Stomach (tissue), 9 donors: ENCODE results near the gene STK24. TPM values are rescaled to one million over a fixed set of nuclear protein-coding genes. Genes with fewer than 3 reads are reported as not detected.
A peak's percentile ranks its signal among the peaks of the same experiment; 100 is the strongest.
"Not testable (repeated sequence)": the region's sequence is repeated elsewhere in the genome, so short reads cannot be mapped to it uniquely, and the experiment has no call there.

Source experiments
- DNase-seq, 2 donors: peaks; one replicate each; pipeline versions ENCODE4 v3.0.0 to v3.0.0-alpha.2; 2013 to 2019
- H3K27ac ChIP-seq, 5 donors: fragments of 200-600 bp in 4 of 5; sonication (generic) in 4 of 5; one replicate each; pipeline ENCODE4 v1.5.1; 2013 to 2019; ENCODE audit warnings: mild to moderate bottlenecking in 1 of 5, moderate library complexity in 1 of 5
- H3K27me3 ChIP-seq, 3 donors: fragments of 200-600 bp; sonication (generic); one replicate each; pipeline ENCODE4 v1.5.1; 2017 to 2019; ENCODE audit warnings: mixed run types in 1 of 3
- H3K36me3 ChIP-seq, 4 donors: fragments of 200-600 bp; sonication (generic); 1 replicate in 3 of 4; 2 replicates in 1 of 4; pipeline ENCODE4 v1.5.1; 2016 to 2019
- H3K4me1 ChIP-seq, 4 donors: fragments of 200-600 bp; sonication (generic); one replicate each; pipeline ENCODE4 v1.5.1; 2016 to 2019
- H3K4me3 ChIP-seq, 4 donors: fragments of 200-600 bp; sonication (generic) in 3 of 4; one replicate each; pipeline ENCODE4 v1.5.1; 2016 to 2019; ENCODE audit warnings: mild to moderate bottlenecking in 1 of 4
- H3K9me3 ChIP-seq, 4 donors: fragments of 200-600 bp; sonication (generic); one replicate each; pipeline ENCODE4 v1.5.1; 2016 to 2019
- CTCF ChIP-seq, 7 experiments: fragments of 450-650 bp in 4 of 7; fragments of 200-600 bp in 3 of 7; sonication (generic) in 3 of 7; IDR thresholded peaks; one replicate each; pipeline ENCODE4 v1.5.1; 2016 to 2019; ENCODE audit warnings: antibody characterized with exemption in 7 of 7, control low read depth in 2 of 7, mild to moderate bottlenecking in 1 of 7
- EP300 ChIP-seq: sonication (generic); formaldehyde crosslinking; IDR thresholded peaks from one replicate; pipeline ENCODE4 v1.6.1; 2017; ENCODE audit warnings: antibody characterized with exemption
- POLR2A ChIP-seq, 4 donors: fragments of 450-650 bp; IDR thresholded peaks; one replicate each; pipeline ENCODE4 v1.6.1; 2016; ENCODE audit warnings: antibody characterized with exemption in 4 of 4, control low read depth in 2 of 4, mild to moderate bottlenecking in 1 of 4, moderate library complexity in 1 of 4
- POLR2AphosphoS5 ChIP-seq, 3 donors: sonication (generic); formaldehyde crosslinking; IDR thresholded peaks; one replicate each; pipeline ENCODE4 v1.6.1; 2016; ENCODE audit warnings: antibody characterized with exemption in 3 of 3
- WGBS, 5 donors: extraction: QIAGEN DNeasy Blood & Tissue Kit in 3 of 5; methylation state at CpG; one replicate each; pipeline versions ENCODE4 v1.1.5 to v1.1.7; 2013 to 2018; 5-methylcytosine and 5-hydroxymethylcytosine counted together
- intact Hi-C: fragments of 100-400 bp; cut with DNase I; formaldehyde crosslinking; loops from one replicate; pipeline ENCODE4 v1.15.1; 2023; ENCODE audit warnings: low total_unique reads
- polyA plus RNA-seq, 3 donors: library from polyadenylated mRNA; stranded (reverse); fragments of 200-250 nt; gene quantifications; one replicate each; pipeline ENCODE4 v1.2.3, GENCODE V29; 2013
- total RNA-seq, 5 donors: library from RNA; depleted of rRNA; stranded (reverse); fragments of >200 nt; gene quantifications; one replicate each; pipeline versions ENCODE4 v1.1.0 to v1.2.3, GENCODE V29; 2014 to 2016
- donor health status: healthy with polysubstance abuse.
- donor health status: Bipolar disorder and iron deficiency.
- donor health status: healthy.

Gene STK24
- total and polyA plus RNA-seq, 8 donors: 33.0 to 139 (median 59.5) TPM

- H3K36me3 ChIP-seq, H3K27me3 ChIP-seq, H3K9me3 ChIP-seq, intact Hi-C loops, H3K4me3 ChIP-seq: not testable (repeated sequence)
- Histone ChIP-seq H3K4me1 (peaks cover 39 to 100% (median 87%) of the 10 kb centered on the region in 4 donors), H3K27ac (peak overlapping the region in 4 of 5 donors; percentile 65 to 82 (median 72))
- peak in 1 of 2 donors; percentile 70 for DNase-seq
- peak in 1 of 3 donors; percentile 21 for TF ChIP-seq POLR2AphosphoS5 (IDR thresholded peaks at IDR 0.05)
- 77 to 91% (median 85%) methylated on average over 17 of the region's 17 CpGs for WGBS, 5 donors
Observed at GRCh38 chr13:98569494-98570367, 7.2 kb downstream of the STK24 start.

GRCh38 chr13:98568918-98569317 lies 8.0 kb downstream of the STK24 start:
- H3K9me3 ChIP-seq: no peaks in the 10 kb centered on the region
- intact Hi-C loops: no loop called here
- H3K4me1 ChIP-seq: peaks cover 39 to 100% (median 87%) of the 10 kb centered on the region in 4 donors
- WGBS, 5 donors: 83 to 99% (median 92%) methylated on average over 4 of the region's 4 CpGs
- no peaks in the 10 kb centered on the region for H3K27me3 ChIP-seq
- peak overlapping the region in 2 of 5 donors; percentile 78 to 82 for H3K27ac ChIP-seq
- no peak overlapping the region for H3K4me3 ChIP-seq
- no peak for DNase-seq
- H3K36me3 ChIP-seq: no peaks in the 10 kb centered on the region
- TF ChIP-seq POLR2AphosphoS5 (IDR thresholded peaks at IDR 0.05): no peak

- TF ChIP-seq EP300 (no peak), CTCF (IDR thresholded peaks at IDR 0.05) (no peak), POLR2A (IDR thresholded peaks at IDR 0.05) (no peak), POLR2AphosphoS5 (IDR thresholded peaks at IDR 0.05) (no peak)
- H3K27ac ChIP-seq: peak overlapping the region in 1 of 5 donors; percentile 80
Observed at GRCh38 chr13:98567140-98567539, 9.8 kb downstream of the STK24 start.

GRCh38 chr13:98565726-98566565 lies 11.0 kb downstream of the STK24 start:
- peak; percentile 31 to 77 for DNase-seq
- intact Hi-C loops: no loop called here
- H3K4me1 ChIP-seq: peaks cover 35 to 100% (median 78%) of the 10 kb centered on the region in 4 donors
- 23 to 39% (median 33%) methylated on average over 18 of the region's 18 CpGs for WGBS, 5 donors
- H3K4me3 ChIP-seq: peak overlapping the region in 2 of 4 donors; percentile 13 to 17
- H3K27ac ChIP-seq: peak overlapping the region; percentile 64 to 87 (median 78)
- H3K9me3 ChIP-seq: no peaks in the 10 kb centered on the region
- H3K36me3 ChIP-seq: peaks cover 0 to 2% (median 0%) of the 10 kb centered on the region in 4 donors
- TF ChIP-seq CTCF (IDR thresholded peaks at IDR 0.05): no peak
- peak in 1 of 3 donors; percentile 51 for TF ChIP-seq POLR2AphosphoS5 (IDR thresholded peaks at IDR 0.05)
- no peaks in the 10 kb centered on the region for H3K27me3 ChIP-seq

More at GRCh38 chr13:98567140-98567539, 9.8 kb downstream of the STK24 start:
- 92 to 98% (median 96%) methylated on average over 12 to 13 of the region's 13 CpGs for WGBS, 5 donors
- Histone ChIP-seq H3K27me3 (no peaks in the 10 kb centered on the region), H3K4me3 (no peak overlapping the region), H3K36me3 (no peaks in the 10 kb centered on the region), H3K9me3 (no peaks in the 10 kb centered on the region), H3K4me1 (peaks cover 39 to 100% (median 79%) of the 10 kb centered on the region in 4 donors)
- intact Hi-C loops: no loop called here
- DNase-seq: no peak

- intact Hi-C loops: no loop called here
- Histone ChIP-seq H3K27ac (peak overlapping the region in 3 of 5 donors; percentile 47 to 87 (median 80)), H3K4me1 (peaks cover 32 to 100% (median 74%) of the 10 kb centered on the region in 4 donors), H3K9me3 (no peaks in the 10 kb centered on the region), H3K27me3 (no peaks in the 10 kb centered on the region), H3K36me3 (peaks cover 0 to 3% (median 0%) of the 10 kb centered on the region in 4 donors), H3K4me3 (no peak overlapping the region)
- DNase-seq: no peak
- TF ChIP-seq EP300 (no peak), CTCF (IDR thresholded peaks at IDR 0.05) (no peak), POLR2A (IDR thresholded peaks at IDR 0.05) (no peak), POLR2AphosphoS5 (IDR thresholded peaks at IDR 0.05) (no peak)
- WGBS, 5 donors: 79 to 86% (median 84%) methylated on average over 9 of the region's 9 CpGs
Observed at GRCh38 chr13:98564204-98564603, 12.7 kb downstream of the STK24 start.
